Kidney (tissue), 14 donors: ENCODE measurements around the gene LHFPL4. TPM values are rescaled to one million over a fixed set of nuclear protein-coding genes. Genes with fewer than 3 reads are reported as not detected.

Experiments used
- DNase-seq, 5 donors: peaks; one replicate each; pipeline ENCODE4 v3.0.0-alpha.2; 2013 to 2020
- FAIRE-seq: peaks from 2 replicates; lab custom pipeline; 2012; peaks lifted over from hg19 to GRCh38; lab: Jason Lieb, UNC
- H3K27ac ChIP-seq, 2 donors: one replicate each; pipeline ENCODE4 v1.7.0; 2013; ENCODE audit warnings: low read depth in 2 of 2, low read length in 2 of 2, inconsistent platforms in 1 of 2
- H3K27me3 ChIP-seq: one replicate; pipeline ENCODE4 v1.7.1; 2013; ENCODE audit warnings: low read length, inconsistent platforms; ENCODE audit not compliant: control insufficient read depth, insufficient read depth
- H3K36me3 ChIP-seq, 3 donors: one replicate each; pipeline versions ENCODE4 v1.7.0 to v1.7.1; 2013; ENCODE audit warnings: low read length in 3 of 3, control low read depth in 1 of 3, inconsistent platforms in 1 of 3; ENCODE audit not compliant: insufficient read depth in 3 of 3, control insufficient read depth in 2 of 3
- H3K4me1 ChIP-seq, 3 donors: one replicate each; pipeline versions ENCODE4 v1.7.0 to v1.7.1; 2013; ENCODE audit warnings: low read length in 3 of 3, inconsistent platforms in 1 of 3, low read depth in 1 of 3; ENCODE audit not compliant: control insufficient read depth in 2 of 3, insufficient read depth in 2 of 3
- H3K4me3 ChIP-seq, 3 donors: one replicate each; pipeline versions ENCODE4 v1.7.0 to v1.8.1; 2013; ENCODE audit warnings: low read length in 3 of 3, control low read depth in 1 of 3, inconsistent platforms in 1 of 3
- H3K9ac ChIP-seq, 3 donors: one replicate each; pipeline versions ENCODE4 v1.7.0 to v1.7.1; 2013; ENCODE audit warnings: low read length in 3 of 3, control low read depth in 1 of 3, inconsistent platforms in 1 of 3
- H3K9me3 ChIP-seq, 3 donors: one replicate each; pipeline versions ENCODE4 v1.7.0 to v1.7.1; 2013; ENCODE audit warnings: low read length in 3 of 3, control low read depth in 1 of 3, inconsistent platforms in 1 of 3; ENCODE audit not compliant: control insufficient read depth in 2 of 3, insufficient read depth in 1 of 3
- intact Hi-C: fragments of 100-400 bp; cut with DNase I; formaldehyde crosslinking; loops from one replicate; pipeline ENCODE4 v1.11.1; 2022
- polyA plus RNA-seq: library from polyadenylated mRNA; stranded (reverse); fragments of 350-450 nt; fragmentation: Illumina TruSeq; extraction: RNeasy Lipid Tissue Mini Kit (QIAGEN cat#74804); gene quantifications from one replicate; pipeline ENCODE4 v1.2.3, GENCODE V29; 2014; ENCODE audit warnings: low read depth, low replicate concordance; ENCODE audit not compliant: insufficient read depth
- total RNA-seq: library from RNA; stranded (reverse); fragmentation: NEBNext Ultra II Directional; extraction: Animal tissue kit (Norgen Biotek cat#: 25700); gene quantifications from one replicate; pipeline ENCODE4 v1.2.1, GENCODE V29; 2021
- TF ChIP-seq, protein P1 (sequence below): IDR thresholded peaks from 3 replicates; pipeline ENCODE4 v1.5.1; 2012; ENCODE audit warnings: mild to moderate bottlenecking, moderate library complexity, borderline replicate concordance; ENCODE audit not compliant: insufficient read depth; ENCODE audit errors: extremely low read depth
- donor health status: control.
- donor health status: control.
- donor health status: control.
- donor health status: control.
- donor health status: control.
- donor health status: DM: yes; HTN: yes; CAD: no.
- donor health status: Normal renal cell carcinoma (clear cell type).

The LHFPL4 gene
- total and polyA plus RNA-seq, 2 donors from 2014 or later, result 0.25 TPM; not detected in 1

DNA sequence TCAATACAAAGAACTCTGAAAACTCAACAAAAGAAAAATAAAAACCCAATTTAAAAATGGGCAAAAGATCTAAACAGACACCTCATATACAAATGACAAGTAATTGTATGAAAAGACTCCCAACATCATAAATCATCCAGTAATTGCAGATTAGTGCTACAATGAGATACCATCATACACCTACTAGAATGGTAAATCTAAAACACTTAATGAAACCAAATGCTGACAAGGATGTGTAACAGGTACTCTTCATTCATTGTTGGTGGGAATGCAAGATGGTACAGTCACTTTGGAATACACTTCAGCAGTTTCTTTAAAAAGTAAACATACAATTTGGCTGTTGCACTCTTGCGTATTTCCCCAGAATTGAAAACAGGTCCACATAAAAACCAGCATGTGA is 68.4 kb downstream of the LHFPL4 start:
- no peak overlapping the region for H3K9ac ChIP-seq
- FAIRE-seq (no peak), DNase-seq (no peak)
- H3K36me3 ChIP-seq, result peaks cover 4 to 8% (median 6%) of the 10 kb centered on the region in 3 donors
- H3K9me3 ChIP-seq, result no peaks in the 10 kb centered on the region
- H3K27me3 ChIP-seq, result no peaks in the 10 kb centered on the region
- no peaks in the 10 kb centered on the region for H3K4me1 ChIP-seq
- intact Hi-C loops, result no loop called here
- no peak overlapping the region for H3K4me3 ChIP-seq
- H3K27ac ChIP-seq, result no peak overlapping the region
- TF ChIP-seq, protein P1, sequence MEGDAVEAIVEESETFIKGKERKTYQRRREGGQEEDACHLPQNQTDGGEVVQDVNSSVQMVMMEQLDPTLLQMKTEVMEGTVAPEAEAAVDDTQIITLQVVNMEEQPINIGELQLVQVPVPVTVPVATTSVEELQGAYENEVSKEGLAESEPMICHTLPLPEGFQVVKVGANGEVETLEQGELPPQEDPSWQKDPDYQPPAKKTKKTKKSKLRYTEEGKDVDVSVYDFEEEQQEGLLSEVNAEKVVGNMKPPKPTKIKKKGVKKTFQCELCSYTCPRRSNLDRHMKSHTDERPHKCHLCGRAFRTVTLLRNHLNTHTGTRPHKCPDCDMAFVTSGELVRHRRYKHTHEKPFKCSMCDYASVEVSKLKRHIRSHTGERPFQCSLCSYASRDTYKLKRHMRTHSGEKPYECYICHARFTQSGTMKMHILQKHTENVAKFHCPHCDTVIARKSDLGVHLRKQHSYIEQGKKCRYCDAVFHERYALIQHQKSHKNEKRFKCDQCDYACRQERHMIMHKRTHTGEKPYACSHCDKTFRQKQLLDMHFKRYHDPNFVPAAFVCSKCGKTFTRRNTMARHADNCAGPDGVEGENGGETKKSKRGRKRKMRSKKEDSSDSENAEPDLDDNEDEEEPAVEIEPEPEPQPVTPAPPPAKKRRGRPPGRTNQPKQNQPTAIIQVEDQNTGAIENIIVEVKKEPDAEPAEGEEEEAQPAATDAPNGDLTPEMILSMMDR, result no peak

DNA sequence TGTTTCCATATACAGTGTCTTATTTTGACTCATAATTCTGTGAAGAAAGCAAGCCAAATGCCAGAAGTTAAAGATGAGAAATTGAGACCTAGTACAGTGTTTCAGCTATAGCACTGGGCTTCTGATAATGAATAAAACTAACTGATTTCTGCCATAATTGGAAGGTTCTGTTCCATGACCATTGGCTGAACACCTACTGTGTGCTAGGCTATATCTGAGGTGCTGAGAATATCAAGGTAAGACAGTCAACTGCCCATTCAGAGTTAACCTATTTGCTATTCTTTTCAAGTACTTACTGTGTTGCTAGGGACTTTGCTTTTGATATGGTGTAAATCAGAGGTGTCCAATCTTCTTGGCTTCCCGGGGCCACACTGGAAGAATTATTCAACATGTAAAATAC is 73.4 kb downstream of the LHFPL4 start:
- FAIRE-seq (no peak), DNase-seq (no peak)
- TF ChIP-seq, protein P1, result no peak
- H3K9me3 ChIP-seq, result no peaks in the 10 kb centered on the region
- H3K36me3 ChIP-seq, result peaks cover 11 to 32% (median 28%) of the 10 kb centered on the region in 3 donors
- H3K4me3 ChIP-seq, result no peak overlapping the region
- H3K27me3 ChIP-seq, result no peaks in the 10 kb centered on the region
- no peak overlapping the region for H3K9ac ChIP-seq
- intact Hi-C loops, result no loop called here
- H3K27ac ChIP-seq, result no peak overlapping the region
- no peaks in the 10 kb centered on the region for H3K4me1 ChIP-seq

DNA sequence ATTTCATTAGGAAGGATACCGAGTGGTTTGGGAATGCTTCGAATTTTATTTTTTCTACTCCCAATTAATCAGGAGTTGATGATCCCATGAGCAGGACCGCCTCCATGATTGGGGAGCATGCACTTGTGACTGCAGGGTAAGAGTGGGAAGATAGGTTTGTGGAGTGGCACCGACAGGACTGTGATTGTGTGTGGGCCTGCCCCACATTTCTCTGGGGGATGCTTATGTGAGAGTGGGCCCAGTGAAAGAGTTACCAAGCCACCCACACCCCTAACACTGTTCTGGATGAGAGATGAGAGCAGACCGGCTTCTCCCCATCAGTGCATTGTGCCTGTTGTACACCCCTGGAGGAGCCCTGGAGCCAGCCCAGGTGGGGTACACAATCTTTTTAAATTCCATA is 76.7 kb downstream of the LHFPL4 start:
- TF ChIP-seq, protein P1, result no peak
- Histone ChIP-seq H3K9ac (no peak overlapping the region), H3K4me1 (no peaks in the 10 kb centered on the region)

GRCh38 chr3:9474482-9474881 is 79.1 kb downstream of the LHFPL4 start:
- TF ChIP-seq, protein P1, result no peak
- H3K4me1 ChIP-seq, result no peaks in the 10 kb centered on the region
- H3K27ac ChIP-seq, result no peak overlapping the region
- H3K4me3 ChIP-seq, result no peak overlapping the region
- no peak for DNase-seq
- intact Hi-C loops, result no loop called here
- no peaks in the 10 kb centered on the region for H3K9me3 ChIP-seq
- H3K9ac ChIP-seq, result no peak overlapping the region
- no peaks in the 10 kb centered on the region for H3K27me3 ChIP-seq
- no peak for FAIRE-seq
- peaks cover 11 to 73% (median 68%) of the 10 kb centered on the region in 3 donors for H3K36me3 ChIP-seq

More for the DNA sequence above, 76.7 kb downstream of the LHFPL4 start:
- Histone ChIP-seq H3K27me3 (no peaks in the 10 kb centered on the region), H3K27ac (no peak overlapping the region), H3K4me3 (no peak overlapping the region), H3K36me3 (peaks cover 12 to 61% (median 55%) of the 10 kb centered on the region in 3 donors), H3K9me3 (no peaks in the 10 kb centered on the region)
- peak in 1 of 5 donors; percentile 62 for DNase-seq
- FAIRE-seq, result no peak
- intact Hi-C loops, result no loop called here
